ENCODE measurements around the gene GABBR2. TPM values are rescaled to one million over a fixed set of nuclear protein-coding genes. Genes with fewer than 3 reads are reported as not detected.

Gene GABBR2
- total and polyA plus RNA-seq, 4 donors: 0.39 TPM; not detected in 3

GRCh38 chr9:98453589-98454311 lies 255.0 kb downstream of the GABBR2 start:
- no peak for DNase-seq
- H3K27ac ChIP-seq (ENCODE audit: low read depth in 1 of 2, low read length in 2 of 2): no peak overlapping the region
- no peaks in the 10 kb centered on the region for H3K9me3 ChIP-seq (ENCODE audit: control insufficient read depth, low read length)
- H3K4me1 ChIP-seq (ENCODE audit: control insufficient read depth in 1 of 2, insufficient read depth in 2 of 2, low read length in 2 of 2): no peaks in the 10 kb centered on the region
- no peaks in the 10 kb centered on the region for H3K36me3 ChIP-seq (ENCODE audit: control insufficient read depth in 1 of 2, insufficient read depth in 2 of 2, low read length in 1 of 2)
- ATAC-seq (ENCODE audit: low FRiP score): no peak
- intact Hi-C loops (cut with DNase I): no loop called here
- no peak overlapping the region for H3K4me3 ChIP-seq (ENCODE audit: low read length in 2 of 2)
- H3K27me3 ChIP-seq (ENCODE audit: control insufficient read depth in 1 of 2, insufficient read depth in 2 of 2, low read length in 1 of 2): no peaks in the 10 kb centered on the region
- 83 to 86% methylated on average over 16 of the region's 16 CpGs for WGBS, 2 donors

DNA sequence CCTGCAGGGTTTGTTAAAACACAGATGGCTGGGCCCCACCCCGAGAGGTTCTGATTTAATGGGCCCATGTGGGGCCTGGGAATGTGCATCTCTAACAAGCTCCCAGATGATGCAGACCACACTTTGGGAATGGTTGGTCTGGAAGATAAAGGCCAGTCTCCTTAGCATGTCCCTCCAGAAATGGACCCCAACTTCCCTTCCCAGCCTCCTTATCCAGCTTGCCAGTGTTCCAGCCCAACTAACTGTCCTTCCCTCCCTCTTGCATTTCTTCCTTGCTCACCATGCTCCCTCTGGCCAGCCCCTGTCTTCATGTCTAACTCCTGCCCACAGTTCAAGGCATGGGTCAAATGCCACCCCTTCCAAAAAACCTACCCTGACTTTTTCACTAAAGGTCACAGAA lies 257.2 kb downstream of the GABBR2 start:
- 81 to 82% methylated on average over 1 of the region's 1 CpG for WGBS, 2 donors
- no peak overlapping the region for H3K27ac ChIP-seq (ENCODE audit: low read depth in 1 of 2, low read length in 2 of 2)
- H3K4me1 ChIP-seq (ENCODE audit: control insufficient read depth in 1 of 2, insufficient read depth in 2 of 2, low read length in 2 of 2): no peaks in the 10 kb centered on the region
- H3K36me3 ChIP-seq (ENCODE audit: control insufficient read depth in 1 of 2, insufficient read depth in 2 of 2, low read length in 1 of 2): no peaks in the 10 kb centered on the region
- no peak for ATAC-seq (ENCODE audit: low FRiP score)
- H3K4me3 ChIP-seq (ENCODE audit: low read length in 2 of 2): no peak overlapping the region
- DNase-seq: no peak
- H3K27me3 ChIP-seq (ENCODE audit: control insufficient read depth in 1 of 2, insufficient read depth in 2 of 2, low read length in 1 of 2): no peaks in the 10 kb centered on the region
- intact Hi-C loops (cut with DNase I): no loop called here
- no peaks in the 10 kb centered on the region for H3K9me3 ChIP-seq (ENCODE audit: control insufficient read depth, low read length)

DNA sequence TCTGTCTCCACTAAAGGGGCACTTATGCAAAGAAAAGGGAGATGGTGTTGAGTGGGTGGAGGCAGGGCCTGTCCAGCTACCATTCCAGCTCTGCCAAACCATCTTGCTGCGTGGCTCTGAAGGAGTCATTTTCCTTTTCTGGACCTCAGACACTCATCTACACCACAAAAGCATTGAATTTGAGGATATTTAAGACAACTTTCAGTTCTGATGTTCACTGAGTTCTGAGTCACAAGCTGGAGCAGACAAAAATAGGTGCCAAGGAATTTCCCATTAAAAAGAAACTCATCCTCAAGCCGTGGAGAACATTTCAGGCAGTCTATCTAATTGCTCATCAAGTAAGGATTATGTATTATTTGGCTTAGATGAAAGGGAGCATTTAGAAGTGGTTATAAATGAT lies 258.2 kb downstream of the GABBR2 start:
- WGBS, 2 donors: 72 to 75% methylated on average over 2 of the region's 2 CpGs
- H3K4me3 ChIP-seq (ENCODE audit: low read length in 2 of 2): no peak overlapping the region
- H3K27me3 ChIP-seq (ENCODE audit: control insufficient read depth in 1 of 2, insufficient read depth in 2 of 2, low read length in 1 of 2): no peaks in the 10 kb centered on the region
- ATAC-seq (ENCODE audit: low FRiP score): no peak
- intact Hi-C loops (cut with DNase I): no loop called here
- no peaks in the 10 kb centered on the region for H3K36me3 ChIP-seq (ENCODE audit: control insufficient read depth in 1 of 2, insufficient read depth in 2 of 2, low read length in 1 of 2)
- no peak overlapping the region for H3K27ac ChIP-seq (ENCODE audit: low read depth in 1 of 2, low read length in 2 of 2)
- H3K9me3 ChIP-seq (ENCODE audit: control insufficient read depth, low read length): no peaks in the 10 kb centered on the region
- no peak for DNase-seq
- H3K4me1 ChIP-seq (ENCODE audit: control insufficient read depth in 1 of 2, insufficient read depth in 2 of 2, low read length in 2 of 2): no peaks in the 10 kb centered on the region

- ATAC-seq (ENCODE audit: low FRiP score) (no peak), DNase-seq (no peak)
- 84% methylated on average over 3 of the region's 3 CpGs for WGBS, 2 donors
- no peaks in the 10 kb centered on the region for H3K36me3 ChIP-seq (ENCODE audit: control insufficient read depth in 1 of 2, insufficient read depth in 2 of 2, low read length in 1 of 2)
- H3K4me3 ChIP-seq (ENCODE audit: low read length in 2 of 2): no peak overlapping the region
- H3K27me3 ChIP-seq (ENCODE audit: control insufficient read depth in 1 of 2, insufficient read depth in 2 of 2, low read length in 1 of 2): no peaks in the 10 kb centered on the region
- H3K27ac ChIP-seq (ENCODE audit: low read depth in 1 of 2, low read length in 2 of 2): no peak overlapping the region
- H3K4me1 ChIP-seq (ENCODE audit: control insufficient read depth in 1 of 2, insufficient read depth in 2 of 2, low read length in 2 of 2): no peaks in the 10 kb centered on the region
- no peaks in the 10 kb centered on the region for H3K9me3 ChIP-seq (ENCODE audit: control insufficient read depth, low read length)
- intact Hi-C loops (cut with DNase I): no loop called here
Observed at GRCh38 chr9:98449871-98450270, 258.9 kb downstream of the GABBR2 start.

DNA sequence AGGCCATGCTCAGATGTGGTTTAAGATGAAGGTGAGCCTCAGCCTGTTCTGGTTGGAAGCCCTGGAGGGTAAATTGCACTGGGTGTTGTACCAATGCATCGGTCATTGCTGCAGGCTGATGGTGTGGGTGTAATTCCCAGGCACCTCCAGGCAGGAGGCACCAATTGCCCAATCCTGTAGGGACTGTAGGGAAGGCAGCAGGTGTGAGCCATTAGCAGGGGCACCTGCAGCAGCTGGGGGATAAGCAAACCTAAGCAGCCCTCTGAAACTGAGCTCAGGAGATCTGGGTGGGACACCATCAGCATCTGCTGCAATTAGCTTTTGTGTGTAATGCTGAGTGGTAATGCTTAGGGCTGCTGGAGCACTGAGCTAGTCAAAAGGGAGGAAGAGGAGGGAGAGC lies 263.2 kb downstream of the GABBR2 start:
- DNase-seq (no peak), ATAC-seq (ENCODE audit: low FRiP score) (no peak)
- no peaks in the 10 kb centered on the region for H3K4me1 ChIP-seq (ENCODE audit: control insufficient read depth in 1 of 2, insufficient read depth in 2 of 2, low read length in 2 of 2)
- H3K9me3 ChIP-seq (ENCODE audit: control insufficient read depth, low read length): no peaks in the 10 kb centered on the region
- H3K36me3 ChIP-seq (ENCODE audit: control insufficient read depth in 1 of 2, insufficient read depth in 2 of 2, low read length in 1 of 2): no peaks in the 10 kb centered on the region
- intact Hi-C loops (cut with DNase I): no loop called here
- WGBS, 2 donors: 84 to 87% methylated on average over 1 of the region's 1 CpG
- no peak overlapping the region for H3K4me3 ChIP-seq (ENCODE audit: low read length in 2 of 2)
- no peaks in the 10 kb centered on the region for H3K27me3 ChIP-seq (ENCODE audit: control insufficient read depth in 1 of 2, insufficient read depth in 2 of 2, low read length in 1 of 2)
- no peak overlapping the region for H3K27ac ChIP-seq (ENCODE audit: low read depth in 1 of 2, low read length in 2 of 2)

DNA sequence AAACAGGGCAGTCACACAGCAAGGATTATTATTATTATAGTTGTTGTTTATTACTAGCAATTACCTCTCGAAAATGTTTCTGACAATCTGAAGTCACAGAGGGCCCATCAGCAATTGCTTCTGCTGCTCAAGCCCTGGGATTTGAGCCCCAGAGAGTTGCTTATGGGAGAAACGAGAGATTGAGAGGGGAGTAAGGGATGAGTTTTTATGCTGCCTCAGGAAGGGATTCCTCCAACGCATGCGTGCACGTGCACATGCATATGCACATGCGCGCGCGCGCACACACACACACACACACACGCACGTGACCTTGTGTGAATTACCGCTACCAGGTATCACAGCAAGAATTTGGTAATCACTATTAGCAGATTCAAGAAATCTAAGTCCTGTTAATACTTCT lies 264.1 kb downstream of the GABBR2 start:
- no peaks in the 10 kb centered on the region for H3K36me3 ChIP-seq (ENCODE audit: control insufficient read depth in 1 of 2, insufficient read depth in 2 of 2, low read length in 1 of 2)
- DNase-seq (no peak), ATAC-seq (ENCODE audit: low FRiP score) (no peak)
- no peaks in the 10 kb centered on the region for H3K4me1 ChIP-seq (ENCODE audit: control insufficient read depth in 1 of 2, insufficient read depth in 2 of 2, low read length in 2 of 2)
- H3K9me3 ChIP-seq (ENCODE audit: control insufficient read depth, low read length): no peaks in the 10 kb centered on the region
- 93% methylated on average over 13 of the region's 13 CpGs for WGBS, 2 donors
- no peak overlapping the region for H3K4me3 ChIP-seq (ENCODE audit: low read length in 2 of 2)
- intact Hi-C loops (cut with DNase I): no loop called here
- no peaks in the 10 kb centered on the region for H3K27me3 ChIP-seq (ENCODE audit: control insufficient read depth in 1 of 2, insufficient read depth in 2 of 2, low read length in 1 of 2)
- H3K27ac ChIP-seq (ENCODE audit: low read depth in 1 of 2, low read length in 2 of 2): no peak overlapping the region

DNA sequence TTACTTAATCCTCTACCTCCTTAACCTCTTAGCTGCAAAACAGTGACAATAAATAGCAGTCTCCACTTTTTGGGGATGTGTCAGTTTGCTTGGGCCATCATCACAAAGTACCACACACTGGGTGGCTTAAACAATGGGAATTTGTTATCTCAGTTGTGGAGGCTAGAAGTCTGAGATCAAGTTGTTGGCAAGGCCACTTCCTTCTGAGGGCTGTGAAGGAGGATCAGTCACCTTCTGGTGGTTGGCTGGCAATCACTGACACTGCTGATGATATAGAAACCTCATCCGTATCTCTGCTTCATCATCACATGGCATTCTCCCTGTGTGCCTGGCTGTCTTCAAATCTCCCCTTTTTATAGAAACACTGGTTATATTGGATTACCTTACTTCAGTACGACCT lies 266.2 kb downstream of the GABBR2 start:
- H3K27ac ChIP-seq (ENCODE audit: low read depth in 1 of 2, low read length in 2 of 2): no peak overlapping the region
- no peak for DNase-seq
- no peaks in the 10 kb centered on the region for H3K9me3 ChIP-seq (ENCODE audit: control insufficient read depth, low read length)
- H3K4me3 ChIP-seq (ENCODE audit: low read length in 2 of 2): no peak overlapping the region
- intact Hi-C loops (cut with DNase I): no loop called here
- no peaks in the 10 kb centered on the region for H3K4me1 ChIP-seq (ENCODE audit: control insufficient read depth in 1 of 2, insufficient read depth in 2 of 2, low read length in 2 of 2)
- WGBS, 2 donors: 46 to 60% methylated on average over 2 of the region's 2 CpGs
- H3K36me3 ChIP-seq (ENCODE audit: control insufficient read depth in 1 of 2, insufficient read depth in 2 of 2, low read length in 1 of 2): no peaks in the 10 kb centered on the region
- H3K27me3 ChIP-seq (ENCODE audit: control insufficient read depth in 1 of 2, insufficient read depth in 2 of 2, low read length in 1 of 2): no peaks in the 10 kb centered on the region
- ATAC-seq (ENCODE audit: low FRiP score): no peak

DNA sequence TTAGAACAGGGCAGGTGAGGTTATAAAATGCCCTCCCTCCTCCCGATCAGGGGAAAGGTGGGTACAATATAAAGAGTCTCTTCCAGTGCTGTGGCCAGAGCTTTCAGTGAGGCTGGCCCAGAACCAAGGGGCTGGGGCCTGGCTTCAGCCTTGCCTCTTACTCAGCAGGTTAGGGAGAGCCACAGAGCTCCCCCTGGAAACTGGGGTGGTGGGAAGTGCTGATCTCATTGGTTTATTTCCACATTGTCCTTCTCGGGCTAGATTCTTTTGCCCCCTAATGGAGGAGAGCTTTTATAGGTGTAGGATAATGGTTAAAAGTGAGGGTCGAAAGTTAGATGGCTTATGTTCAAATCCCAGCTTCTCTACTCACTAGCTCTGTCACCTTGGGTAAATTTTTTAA lies 266.6 kb downstream of the GABBR2 start:
- no peak overlapping the region for H3K4me3 ChIP-seq (ENCODE audit: low read length in 2 of 2)
- H3K27me3 ChIP-seq (ENCODE audit: control insufficient read depth in 1 of 2, insufficient read depth in 2 of 2, low read length in 1 of 2): no peaks in the 10 kb centered on the region
- intact Hi-C loops (cut with DNase I): no loop called here
- H3K9me3 ChIP-seq (ENCODE audit: control insufficient read depth, low read length): no peaks in the 10 kb centered on the region
- no peaks in the 10 kb centered on the region for H3K4me1 ChIP-seq (ENCODE audit: control insufficient read depth in 1 of 2, insufficient read depth in 2 of 2, low read length in 2 of 2)
- 54 to 63% methylated on average over 3 of the region's 3 CpGs for WGBS, 2 donors
- ATAC-seq (ENCODE audit: low FRiP score): no peak
- no peak for DNase-seq
- no peak overlapping the region for H3K27ac ChIP-seq (ENCODE audit: low read depth in 1 of 2, low read length in 2 of 2)
- no peaks in the 10 kb centered on the region for H3K36me3 ChIP-seq (ENCODE audit: control insufficient read depth in 1 of 2, insufficient read depth in 2 of 2, low read length in 1 of 2)

- 80 to 82% methylated on average over 3 of the region's 3 CpGs for WGBS, 2 donors
- no peak for ATAC-seq (ENCODE audit: low FRiP score)
Observed at GRCh38 chr9:98438666-98439065, 270.1 kb downstream of the GABBR2 start.

More at GRCh38 chr9:98438666-98439065, 270.1 kb downstream of the GABBR2 start:
- no peaks in the 10 kb centered on the region for H3K27me3 ChIP-seq (ENCODE audit: control insufficient read depth in 1 of 2, insufficient read depth in 2 of 2, low read length in 1 of 2)
- intact Hi-C loops (cut with DNase I): no loop called here
- no peak overlapping the region for H3K4me3 ChIP-seq (ENCODE audit: low read length in 2 of 2)
- no peaks in the 10 kb centered on the region for H3K9me3 ChIP-seq (ENCODE audit: control insufficient read depth, low read length)
- no peaks in the 10 kb centered on the region for H3K36me3 ChIP-seq (ENCODE audit: control insufficient read depth in 1 of 2, insufficient read depth in 2 of 2, low read length in 1 of 2)
- no peak overlapping the region for H3K27ac ChIP-seq (ENCODE audit: low read depth in 1 of 2, low read length in 2 of 2)
- H3K4me1 ChIP-seq (ENCODE audit: control insufficient read depth in 1 of 2, insufficient read depth in 2 of 2, low read length in 2 of 2): no peaks in the 10 kb centered on the region
- DNase-seq: no peak
